DMS114 treated with DMSO at 0.1 percent for 48 hours (cell line): ENCODE results near the gene PDXDC1.
"Not testable (repeated sequence)": the region's sequence is repeated elsewhere in the genome, so short reads cannot be mapped to it uniquely, and the experiment has no call there.

ENCODE experiments used
- DNase-seq: peaks from one replicate; lab custom pipeline; 2025; ENCODE audit not compliant: unreplicated experiment; lab: John Stamatoyannopoulos, UW

Gene PDXDC1

GRCh38 chr16:15008647-15009046 lies 33.8 kb downstream of the PDXDC1 start:
- not testable (repeated sequence) for DNase-seq

DNA sequence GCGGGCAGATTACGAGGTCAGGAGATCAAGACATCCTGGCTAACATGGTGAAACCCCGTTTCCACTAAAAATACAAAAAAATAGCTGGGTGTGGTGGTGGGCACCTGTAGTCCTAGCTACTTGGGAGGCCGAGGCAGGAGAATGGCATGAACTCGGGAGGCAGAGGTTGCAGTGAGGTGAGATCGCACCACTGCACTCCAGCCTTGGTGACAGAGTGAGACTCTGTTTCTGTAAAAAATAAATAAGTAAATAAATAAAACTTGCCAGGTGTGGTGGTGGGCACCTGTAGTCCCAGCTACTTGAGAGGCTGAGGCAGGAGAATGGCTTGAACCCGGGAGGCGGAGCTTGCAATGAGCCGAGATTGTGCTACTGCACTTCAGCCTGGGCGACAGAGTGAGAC lies 38.1 kb downstream of the PDXDC1 start:
- DNase-seq = not testable (repeated sequence)

DNA sequence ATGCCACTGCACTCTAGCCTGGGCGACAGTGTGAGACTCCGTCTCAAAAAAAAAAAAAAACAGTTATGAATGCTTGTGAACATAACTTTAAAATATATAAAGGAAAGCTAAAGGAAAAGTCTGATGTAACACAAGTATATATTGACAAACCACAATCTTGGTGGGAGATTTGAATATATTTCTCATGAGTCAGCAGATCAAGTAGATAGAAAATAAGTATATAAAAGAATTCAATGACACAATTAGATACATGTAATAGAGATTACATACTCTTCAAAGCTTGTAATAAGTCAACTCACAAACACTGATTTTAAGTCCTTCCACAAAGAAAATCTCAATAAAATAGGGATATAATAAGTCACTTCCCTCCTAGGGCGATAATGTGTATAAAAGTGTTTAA lies 40.8 kb downstream of the PDXDC1 start:
- DNase-seq = not testable (repeated sequence)

GRCh38 chr16:15016354-15016753 lies 41.5 kb downstream of the PDXDC1 start:
- not testable (repeated sequence) for DNase-seq

GRCh38 chr16:15016951-15017580 lies 42.2 kb downstream of the PDXDC1 start:
- DNase-seq = not testable (repeated sequence)

- not testable (repeated sequence) for DNase-seq
Measured at GRCh38 chr16:15021429-15021828, 46.6 kb downstream of the PDXDC1 start.

DNA sequence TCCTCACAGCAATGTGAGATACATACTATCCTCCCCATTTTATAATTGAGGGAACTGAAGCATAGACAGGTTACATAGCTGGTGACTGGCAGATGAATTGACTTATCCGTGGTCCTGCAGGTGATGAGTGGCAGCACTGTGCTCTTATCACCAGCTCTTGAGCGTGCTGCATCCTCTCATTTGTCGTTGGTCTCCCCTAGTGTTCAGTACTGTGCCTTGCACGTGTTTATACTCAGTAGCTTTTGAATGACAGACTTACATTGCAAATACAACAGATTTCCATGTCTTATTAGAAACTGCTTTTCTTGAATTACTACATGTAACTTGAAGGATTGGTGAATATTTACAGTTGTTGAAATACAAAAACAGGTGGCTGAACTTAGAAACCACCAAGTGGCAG lies 47.4 kb downstream of the PDXDC1 start:
- peak; percentile 43 for DNase-seq

DNA sequence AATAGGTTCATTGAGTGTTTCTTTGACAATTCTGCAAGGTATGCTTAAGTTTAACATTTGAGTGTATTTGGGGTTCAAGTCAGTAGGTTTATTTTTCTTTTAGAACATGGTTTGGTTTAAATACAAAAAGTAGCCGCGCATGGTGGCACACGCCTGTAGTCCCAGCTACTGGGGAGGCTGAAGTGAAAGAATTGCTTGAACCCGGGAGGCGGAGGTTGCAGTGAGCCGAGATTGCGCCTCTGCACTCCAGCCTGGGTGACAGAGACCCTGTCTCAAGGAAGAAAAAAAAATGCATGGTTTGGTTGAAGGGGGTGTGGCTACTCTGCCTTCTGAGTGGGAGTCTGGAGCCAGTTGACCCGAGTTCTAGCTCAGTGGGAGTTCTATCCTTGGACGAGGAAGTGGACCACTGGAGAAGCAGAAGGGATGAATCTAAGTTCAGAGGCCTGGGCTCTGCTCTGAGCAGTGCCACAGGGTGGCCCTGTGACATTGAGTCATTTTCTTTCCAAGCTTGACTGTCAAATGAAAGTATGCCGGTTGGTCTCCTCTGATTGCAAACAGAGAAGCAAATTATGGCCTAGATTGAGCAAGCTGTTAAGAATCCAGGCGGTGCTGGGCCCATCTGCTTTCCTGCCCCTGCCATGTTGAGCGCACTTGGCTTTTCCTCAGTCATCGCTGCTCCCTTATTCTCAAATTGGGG lies 48.7 kb downstream of the PDXDC1 start:
- DNase-seq = not testable (repeated sequence)

DNA sequence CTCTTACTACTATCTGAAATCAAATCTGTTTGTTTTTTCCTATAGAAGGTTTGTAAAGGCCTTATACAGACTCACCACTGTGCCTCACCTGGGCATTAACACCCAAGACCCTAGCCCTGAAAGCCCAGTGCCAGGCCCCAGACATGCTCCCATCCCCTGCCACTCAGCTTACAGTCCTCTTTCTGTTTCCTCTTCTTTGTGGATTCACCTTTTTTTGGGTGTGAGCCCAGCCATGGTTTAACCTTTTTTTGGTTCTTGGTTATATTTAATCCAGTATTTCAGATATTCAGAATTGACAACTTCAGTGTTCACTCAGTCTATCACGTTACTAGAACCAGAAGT lies 50.0 kb downstream of the PDXDC1 start:
- not testable (repeated sequence) for DNase-seq

DNA sequence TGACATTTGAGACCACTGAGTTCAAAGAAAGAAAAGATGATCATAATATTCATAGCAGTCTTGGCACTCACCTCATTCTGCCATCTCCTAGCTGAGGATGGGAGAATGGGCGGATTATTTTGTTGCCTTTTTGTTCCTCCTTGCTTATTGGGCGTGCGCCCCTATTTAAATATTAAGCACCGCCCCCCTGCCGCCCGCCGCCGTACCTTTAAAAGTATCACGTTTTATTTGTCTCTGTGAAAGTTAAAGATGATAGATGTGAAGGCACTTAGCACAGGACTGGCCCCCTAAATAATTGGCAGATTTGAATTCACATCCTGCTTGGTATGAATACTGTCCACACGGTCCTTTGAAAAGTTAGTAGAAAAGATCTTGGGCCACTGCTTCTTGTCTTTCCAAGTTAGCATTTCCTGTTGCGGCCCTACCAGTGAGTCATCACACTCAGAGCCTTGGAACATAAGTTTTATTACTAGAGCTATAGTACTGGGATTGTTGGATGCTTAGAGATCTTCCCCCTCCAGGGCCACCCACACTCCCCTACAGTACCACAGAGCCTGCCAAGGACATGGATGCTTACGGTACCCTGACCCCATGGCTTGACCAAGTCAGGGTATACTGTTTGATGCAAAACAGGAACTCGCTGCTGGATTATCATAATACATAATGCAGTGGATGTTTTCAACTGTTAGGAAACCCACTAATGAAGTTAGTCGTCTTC lies 50.6 kb downstream of the PDXDC1 start:
- DNase-seq = not testable (repeated sequence)

- not testable (repeated sequence) for DNase-seq
Measured at GRCh38 chr16:15027051-15027450, 52.2 kb downstream of the PDXDC1 start.

- DNase-seq = not testable (repeated sequence)
Measured at GRCh38 chr16:15027503-15028344, 52.9 kb downstream of the PDXDC1 start.

DNA sequence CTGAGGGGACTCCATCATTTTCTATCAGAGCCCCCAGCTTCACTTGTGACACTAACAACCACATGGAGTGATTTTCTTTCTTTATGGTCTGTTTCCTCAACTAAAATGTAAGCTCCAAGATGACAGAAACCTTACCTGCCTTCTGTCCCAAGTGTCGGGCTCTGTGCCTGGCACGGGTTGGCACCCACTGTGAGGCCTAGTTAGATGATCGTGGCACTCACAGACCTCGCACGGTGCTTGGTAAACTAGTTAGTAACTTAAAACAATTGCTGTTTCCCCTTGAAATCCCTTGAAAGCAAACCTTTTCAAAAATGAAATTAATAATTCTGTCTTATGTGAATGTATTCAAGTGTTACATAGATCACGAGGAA lies 53.5 kb downstream of the PDXDC1 start:
- not testable (repeated sequence) for DNase-seq

DNA sequence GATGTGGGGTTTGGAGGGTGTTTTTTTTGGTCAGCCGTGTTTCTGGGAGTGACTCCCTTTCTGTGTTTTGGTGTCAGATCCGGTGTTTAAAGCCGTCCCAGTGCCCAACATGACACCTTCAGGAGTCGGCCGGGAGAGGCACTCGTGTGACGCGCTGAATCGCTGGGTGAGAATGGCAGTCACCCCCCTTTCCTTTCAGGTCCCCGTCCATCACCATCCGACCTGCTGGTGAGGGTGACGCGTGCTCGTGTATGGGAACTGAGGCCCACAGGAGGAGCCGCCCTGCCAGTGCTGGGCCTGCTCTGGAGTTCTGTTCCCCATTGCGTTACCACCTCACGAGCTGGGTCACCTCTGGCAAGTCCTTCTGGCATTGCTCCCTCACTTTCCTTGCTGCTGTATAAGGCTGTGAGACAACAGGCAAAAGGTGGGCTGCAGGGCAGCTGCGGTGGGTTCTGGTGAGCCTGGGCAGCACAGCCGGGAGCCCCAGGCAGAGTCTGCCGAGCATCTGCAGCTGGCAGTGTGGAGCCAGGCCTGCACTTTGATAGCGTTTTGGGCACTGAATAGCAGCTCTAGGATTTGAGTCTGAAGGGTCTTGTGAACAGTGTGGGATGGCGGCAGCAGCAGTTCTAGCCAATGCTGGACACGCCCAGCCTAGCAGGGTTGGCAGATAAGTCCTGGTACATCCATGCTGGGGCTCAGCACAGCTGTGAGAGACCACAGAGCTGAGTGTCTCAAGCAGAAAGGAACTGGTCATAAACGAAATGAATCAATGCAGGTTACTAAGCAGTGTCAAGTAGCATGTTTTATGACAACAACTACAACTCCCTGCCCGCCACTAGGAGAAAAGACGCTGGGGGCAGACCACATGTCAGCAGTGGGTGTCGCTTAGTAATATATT lies 54.2 kb downstream of the PDXDC1 start:
- DNase-seq = not testable (repeated sequence)

- not testable (repeated sequence) for DNase-seq
Measured at GRCh38 chr16:15029749-15030148, 54.9 kb downstream of the PDXDC1 start.

DNA sequence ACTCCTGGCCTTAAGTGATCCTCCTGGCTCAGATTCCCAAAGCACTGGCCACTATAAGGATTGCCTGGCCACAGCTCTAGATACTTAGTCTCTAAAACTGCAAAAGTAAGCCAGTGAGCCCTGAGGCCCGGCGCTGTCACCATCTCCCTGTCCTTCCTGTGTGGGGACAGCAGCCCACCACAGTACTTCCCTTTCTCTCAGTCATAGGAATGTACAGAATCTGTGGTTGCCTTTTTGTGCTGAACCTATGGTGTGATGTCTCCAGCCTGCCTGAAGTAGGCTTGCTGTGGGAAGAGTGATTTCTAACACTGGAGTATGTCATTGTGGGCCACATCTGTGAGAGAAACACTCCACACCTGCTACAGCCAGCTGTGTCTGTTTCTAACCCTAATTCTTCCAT lies 56.4 kb downstream of the PDXDC1 start:
- DNase-seq = no peak

DNA sequence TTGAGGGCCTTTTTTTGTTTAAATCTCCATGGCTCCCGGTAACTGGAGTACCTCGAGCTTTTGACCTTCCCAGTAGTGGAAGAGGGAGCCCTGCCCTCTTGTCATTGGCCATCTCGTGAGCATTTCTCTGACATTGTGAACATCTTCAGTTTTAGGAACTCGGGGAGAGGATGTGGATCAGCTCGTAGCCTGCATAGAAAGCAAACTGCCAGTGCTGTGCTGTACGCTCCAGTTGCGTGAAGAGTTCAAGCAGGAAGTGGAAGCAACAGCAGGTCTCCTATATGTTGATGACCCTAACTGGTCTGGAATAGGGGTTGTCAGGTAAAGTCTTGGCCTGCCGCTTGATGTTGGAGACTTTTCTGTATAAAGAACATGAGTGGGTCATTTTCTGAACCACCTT lies 56.8 kb downstream of the PDXDC1 start:
- DNase-seq = no peak

DNA sequence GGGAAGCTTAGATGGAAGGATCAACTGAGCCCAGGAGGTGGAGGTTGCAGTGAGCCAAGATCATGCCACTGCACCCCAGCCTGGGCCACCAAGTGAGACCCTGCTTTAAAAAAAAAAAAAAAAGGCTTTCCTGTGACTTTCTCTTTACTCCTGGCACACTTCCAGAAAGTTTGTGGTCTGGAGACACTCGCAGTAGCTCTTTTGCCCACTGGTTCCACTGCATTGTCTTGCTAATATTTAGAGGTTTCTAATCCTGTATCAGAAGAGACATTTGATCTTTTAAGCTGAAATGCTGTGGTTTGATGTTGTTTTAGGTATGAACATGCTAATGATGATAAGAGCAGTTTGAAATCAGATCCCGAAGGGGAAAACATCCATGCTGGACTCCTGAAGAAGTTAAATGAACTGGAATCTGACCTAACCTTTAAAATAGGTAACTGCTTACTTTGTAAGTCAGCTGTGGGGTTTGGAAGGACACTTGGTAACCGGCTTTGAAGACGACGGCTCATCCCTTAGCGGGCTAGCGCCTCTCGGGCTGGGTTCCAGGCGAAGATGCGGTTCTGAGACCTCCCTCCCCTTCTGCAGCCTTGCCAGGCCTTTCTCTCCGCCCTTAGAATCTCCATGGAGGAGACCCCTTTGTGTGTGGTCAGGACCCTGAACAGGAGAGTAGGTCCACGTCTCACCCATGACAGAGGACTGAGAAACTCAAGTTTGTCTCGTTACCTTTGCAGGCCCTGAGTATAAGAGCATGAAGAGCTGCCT lies 57.9 kb downstream of the PDXDC1 start:
- no peak for DNase-seq

GRCh38 chr16:15033309-15033707 lies 58.5 kb downstream of the PDXDC1 start:
- no peak for DNase-seq
